ENCODE data around the gene COL26A1. TPM values are rescaled to one million over a fixed set of nuclear protein-coding genes. Genes with fewer than 3 reads are reported as not detected.

COL26A1 gene
- total and polyA plus RNA-seq, 8 donors: 0.37 to 3.5 (median 0.86) TPM

DNA sequence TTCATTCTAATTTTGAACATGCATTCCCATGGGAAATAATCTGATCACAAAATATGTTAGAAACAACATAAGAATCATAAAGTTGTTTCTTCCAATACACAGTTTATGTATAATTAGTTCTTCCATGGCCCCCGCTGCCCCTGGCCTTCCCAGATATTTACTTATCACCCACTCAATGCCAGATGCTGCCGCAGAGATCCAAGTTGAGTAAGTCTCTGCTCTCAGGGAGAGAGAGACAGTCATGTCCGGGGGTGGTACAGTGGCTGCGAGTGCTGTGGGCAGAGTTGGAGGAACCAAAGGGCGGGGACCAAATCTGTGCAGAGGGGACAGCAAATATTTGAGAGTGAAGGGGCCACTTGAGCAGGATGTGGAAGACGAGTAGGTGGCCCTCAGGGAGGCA lies 37.1 kb downstream of the COL26A1 start:
- DNase-seq (no peak), FAIRE-seq (no peak), ATAC-seq (no peak)
- intact Hi-C loops (cut with DNase I): no loop called here
- Histone ChIP-seq H3K9me3 (no peaks in the 10 kb centered on the region), H3K36me3 (no peaks in the 10 kb centered on the region), H3K4me3 (no peak overlapping the region), H3K27ac (no peak overlapping the region), H3K4me1 (no peaks in the 10 kb centered on the region), H3K27me3 (no peaks in the 10 kb centered on the region)
- 82 to 86% methylated on average over 6 of the region's 6 CpGs for WGBS, 2 donors
- TF ChIP-seq, protein P1, sequence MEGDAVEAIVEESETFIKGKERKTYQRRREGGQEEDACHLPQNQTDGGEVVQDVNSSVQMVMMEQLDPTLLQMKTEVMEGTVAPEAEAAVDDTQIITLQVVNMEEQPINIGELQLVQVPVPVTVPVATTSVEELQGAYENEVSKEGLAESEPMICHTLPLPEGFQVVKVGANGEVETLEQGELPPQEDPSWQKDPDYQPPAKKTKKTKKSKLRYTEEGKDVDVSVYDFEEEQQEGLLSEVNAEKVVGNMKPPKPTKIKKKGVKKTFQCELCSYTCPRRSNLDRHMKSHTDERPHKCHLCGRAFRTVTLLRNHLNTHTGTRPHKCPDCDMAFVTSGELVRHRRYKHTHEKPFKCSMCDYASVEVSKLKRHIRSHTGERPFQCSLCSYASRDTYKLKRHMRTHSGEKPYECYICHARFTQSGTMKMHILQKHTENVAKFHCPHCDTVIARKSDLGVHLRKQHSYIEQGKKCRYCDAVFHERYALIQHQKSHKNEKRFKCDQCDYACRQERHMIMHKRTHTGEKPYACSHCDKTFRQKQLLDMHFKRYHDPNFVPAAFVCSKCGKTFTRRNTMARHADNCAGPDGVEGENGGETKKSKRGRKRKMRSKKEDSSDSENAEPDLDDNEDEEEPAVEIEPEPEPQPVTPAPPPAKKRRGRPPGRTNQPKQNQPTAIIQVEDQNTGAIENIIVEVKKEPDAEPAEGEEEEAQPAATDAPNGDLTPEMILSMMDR (IDR thresholded peaks at IDR 0.05): no peak

DNA sequence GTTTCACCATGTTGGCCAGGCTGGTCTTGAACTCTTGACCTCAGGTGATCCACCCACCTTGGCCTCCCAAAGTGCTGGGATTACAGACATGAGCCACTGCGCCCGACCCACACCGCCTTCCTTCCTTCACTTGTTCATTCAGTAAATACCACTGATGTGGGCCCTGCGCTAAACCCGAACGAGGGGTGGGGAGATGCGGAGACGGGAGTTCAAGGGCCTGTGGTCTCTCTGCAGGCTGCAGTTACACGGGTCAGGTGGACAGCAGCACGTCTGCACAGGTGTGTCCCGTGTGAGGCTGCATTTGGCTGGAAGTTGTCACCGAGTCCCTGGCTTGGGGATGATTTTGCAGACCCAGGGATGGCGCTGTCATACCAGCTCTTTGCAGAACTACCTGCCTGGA lies 38.1 kb downstream of the COL26A1 start:
- intact Hi-C loops (cut with DNase I): no loop called here
- no peak overlapping the region for H3K4me3 ChIP-seq
- 84 to 93% methylated on average over 13 of the region's 13 CpGs for WGBS, 2 donors
- ATAC-seq (no peak), FAIRE-seq (no peak), DNase-seq (no peak)
- no peaks in the 10 kb centered on the region for H3K36me3 ChIP-seq
- no peaks in the 10 kb centered on the region for H3K27me3 ChIP-seq
- H3K9me3 ChIP-seq: no peaks in the 10 kb centered on the region
- no peak overlapping the region for H3K27ac ChIP-seq
- no peaks in the 10 kb centered on the region for H3K4me1 ChIP-seq
- TF ChIP-seq, protein P1 (IDR thresholded peaks at IDR 0.05): no peak

DNA sequence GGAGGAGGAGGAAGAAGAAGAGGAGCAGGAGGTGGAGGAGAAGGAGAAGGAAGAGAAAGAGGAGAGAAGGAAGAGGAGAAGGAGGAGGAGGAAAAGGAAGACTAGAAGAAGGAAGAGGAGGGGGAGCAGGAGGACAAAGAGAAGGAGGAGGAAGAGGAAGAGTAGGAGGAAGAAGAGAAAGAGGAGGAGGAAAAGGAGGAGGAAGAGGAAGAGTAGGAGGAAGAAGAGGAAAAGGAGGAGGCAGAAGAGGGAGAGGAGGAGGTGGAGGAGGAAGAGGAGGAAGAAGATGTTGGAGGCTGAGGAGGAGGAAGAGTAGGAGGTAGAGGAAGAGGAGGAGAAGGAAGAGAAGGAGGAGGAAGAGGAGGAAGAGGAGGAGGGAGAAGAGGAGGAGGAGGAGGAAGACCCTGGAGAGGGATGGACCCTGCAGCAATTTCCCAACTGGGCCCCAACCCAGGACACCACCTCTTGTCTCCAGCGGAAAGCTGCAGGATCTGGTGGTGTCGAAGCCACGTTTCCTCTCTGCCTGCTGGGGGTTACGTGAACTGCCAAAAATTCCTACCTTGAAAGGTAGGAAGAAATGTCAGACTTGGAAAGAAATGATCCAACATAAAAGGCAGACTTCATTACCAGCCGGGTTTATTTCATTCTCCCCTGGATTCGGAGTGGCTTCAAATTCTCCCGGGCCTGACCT lies 38.9 kb downstream of the COL26A1 start:
- Histone ChIP-seq H3K4me1 (no peaks in the 10 kb centered on the region), H3K4me3 (no peak overlapping the region), H3K36me3 (no peaks in the 10 kb centered on the region), H3K27ac (no peak overlapping the region), H3K9me3 (no peaks in the 10 kb centered on the region), H3K27me3 (no peaks in the 10 kb centered on the region)
- DNase-seq (no peak), ATAC-seq (peak in 3 of 4 donors; percentile 14 to 59 (median 36)), FAIRE-seq (no peak)
- TF ChIP-seq, protein P1 (IDR thresholded peaks at IDR 0.05): no peak
- intact Hi-C loops (cut with DNase I): no loop called here
- 43 to 49% methylated on average over 7 of the region's 7 CpGs for WGBS, 2 donors

DNA sequence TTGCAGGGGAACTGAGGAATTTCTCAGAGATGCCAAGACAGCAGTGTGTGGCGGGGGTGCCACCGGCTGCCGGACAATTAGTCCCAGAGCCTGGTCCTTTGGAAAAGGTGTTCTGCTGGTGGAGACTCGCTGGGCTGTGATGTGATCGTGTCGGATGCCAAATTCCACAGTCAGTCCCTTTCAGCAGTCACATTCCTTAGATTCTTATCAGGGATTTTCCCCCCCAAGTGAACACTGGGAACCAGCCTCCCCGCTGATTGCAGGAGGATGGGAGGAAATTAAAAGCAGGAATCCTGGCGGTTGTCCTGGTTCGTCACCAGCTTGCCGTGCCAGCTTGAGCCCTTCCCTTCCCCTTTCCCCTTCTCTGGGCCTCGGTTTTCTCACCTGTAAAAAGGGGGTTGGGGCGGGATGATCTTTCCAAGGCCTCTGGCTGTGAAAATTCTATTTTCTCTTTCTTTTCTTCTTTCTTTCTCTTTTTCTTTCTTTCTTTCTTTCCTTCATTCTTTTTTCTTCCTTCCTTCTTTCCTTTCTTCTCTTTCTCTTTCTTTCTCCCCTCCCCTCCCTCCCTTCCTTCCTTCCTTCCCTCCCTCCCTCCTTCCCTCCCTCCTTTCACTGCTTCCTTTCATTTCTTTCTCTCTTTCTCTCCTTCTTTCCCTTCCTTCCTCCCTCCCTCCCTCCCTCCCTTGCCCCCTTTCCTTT lies 39.6 kb downstream of the COL26A1 start:
- no peaks in the 10 kb centered on the region for H3K36me3 ChIP-seq
- no peaks in the 10 kb centered on the region for H3K4me1 ChIP-seq
- intact Hi-C loops (cut with DNase I): no loop called here
- no peaks in the 10 kb centered on the region for H3K9me3 ChIP-seq
- no peaks in the 10 kb centered on the region for H3K27me3 ChIP-seq
- TF ChIP-seq, protein P1 (IDR thresholded peaks at IDR 0.05): no peak
- H3K27ac ChIP-seq: peak overlapping the region in 1 of 4 donors; percentile 3
- WGBS, 2 donors: 43 to 46% methylated on average over 12 of the region's 12 CpGs
- no peak for FAIRE-seq
- H3K4me3 ChIP-seq: no peak overlapping the region
- peak; percentile 49 to 94 (median 84) for ATAC-seq
- peak in 3 of 6 donors; percentile 51 to 61 (median 61) for DNase-seq

DNA sequence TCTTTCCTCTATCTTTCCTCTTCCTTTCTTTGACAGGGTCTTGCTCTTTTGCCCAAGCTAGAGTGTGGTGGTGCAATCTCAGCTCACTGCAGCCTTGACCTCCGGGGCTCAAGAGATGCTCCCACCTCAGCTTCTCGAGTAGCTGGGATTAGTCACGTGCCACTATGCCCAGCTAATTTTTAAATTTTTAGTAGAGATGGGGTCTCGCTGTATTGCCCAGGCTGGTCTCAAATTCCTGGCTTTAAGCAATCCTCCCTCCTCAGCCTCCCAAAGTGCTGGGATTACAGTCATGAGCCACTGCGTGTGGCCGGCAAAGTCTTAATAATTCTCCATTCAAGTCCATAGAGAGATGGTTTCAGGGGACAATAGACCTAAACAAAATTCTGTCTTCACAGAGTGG lies 40.2 kb downstream of the COL26A1 start:
- H3K9me3 ChIP-seq: no peaks in the 10 kb centered on the region
- H3K36me3 ChIP-seq: no peaks in the 10 kb centered on the region
- no peaks in the 10 kb centered on the region for H3K4me1 ChIP-seq
- DNase-seq: no peak
- ATAC-seq: no peak
- H3K4me3 ChIP-seq: no peak overlapping the region
- no peaks in the 10 kb centered on the region for H3K27me3 ChIP-seq
- no peak for FAIRE-seq
- H3K27ac ChIP-seq: no peak overlapping the region
- intact Hi-C loops (cut with DNase I): no loop called here
- TF ChIP-seq, protein P1 (IDR thresholded peaks at IDR 0.05): no peak
- 65 to 83% methylated on average over 5 to 6 of the region's 6 CpGs for WGBS, 2 donors

All from pancreas (tissue), 10 donors.